HPDE6-E6E7 (cell line): ENCODE results near the gene MED16.

Source experiments
- DNase-seq: peaks from one replicate; pipeline ENCODE4 v3.0.0; 2011; ENCODE audit warnings: missing footprints; ENCODE audit errors: extremely low spot score

Gene MED16

GRCh38 chr19:928471-929202 is 35.6 kb upstream of the MED16 start:
- no peak for DNase-seq

- no peak for DNase-seq
Measured at GRCh38 chr19:927780-928401, 34.9 kb upstream of the MED16 start.

- no peak for DNase-seq
Measured at GRCh38 chr19:927351-927779, 34.4 kb upstream of the MED16 start.

DNA sequence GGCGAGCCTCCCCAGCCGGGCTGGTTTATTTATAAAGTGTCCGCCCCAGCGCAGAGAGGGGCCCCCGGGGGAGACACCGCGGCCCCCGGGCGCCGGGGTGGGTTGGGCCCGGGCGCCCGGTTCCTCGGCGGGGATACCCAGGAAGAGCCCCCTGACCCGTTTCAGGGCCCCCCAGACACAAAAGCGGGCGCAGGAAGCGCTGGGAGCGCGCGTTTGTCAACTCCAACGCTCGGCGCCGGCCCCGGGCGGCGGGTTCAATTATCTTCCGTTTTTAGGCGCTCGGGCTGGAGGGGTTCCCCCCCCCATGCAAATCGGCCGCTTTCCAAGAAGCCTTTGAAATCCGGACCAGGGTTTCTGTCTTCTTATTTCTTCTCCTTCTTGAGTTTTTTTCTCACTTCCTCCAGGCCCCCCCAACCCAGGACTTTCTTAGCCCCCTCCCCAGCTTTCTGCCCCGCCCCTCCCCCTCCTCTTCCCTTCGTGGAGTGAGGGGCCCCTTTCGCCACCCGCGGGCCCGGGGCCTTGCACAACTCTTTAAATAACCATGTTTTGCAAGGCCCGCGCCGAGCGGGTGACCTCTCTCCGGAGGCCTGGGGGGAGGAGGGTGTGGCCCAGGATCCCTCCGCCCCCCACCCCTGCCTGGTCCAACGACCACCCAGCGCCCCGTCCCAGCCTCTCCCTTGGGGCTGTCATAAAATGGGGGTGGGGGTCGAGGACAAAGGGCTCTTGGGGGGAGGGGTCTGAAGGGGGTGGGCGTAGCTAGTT is 33.8 kb upstream of the MED16 start:
- DNase-seq = no peak

DNA sequence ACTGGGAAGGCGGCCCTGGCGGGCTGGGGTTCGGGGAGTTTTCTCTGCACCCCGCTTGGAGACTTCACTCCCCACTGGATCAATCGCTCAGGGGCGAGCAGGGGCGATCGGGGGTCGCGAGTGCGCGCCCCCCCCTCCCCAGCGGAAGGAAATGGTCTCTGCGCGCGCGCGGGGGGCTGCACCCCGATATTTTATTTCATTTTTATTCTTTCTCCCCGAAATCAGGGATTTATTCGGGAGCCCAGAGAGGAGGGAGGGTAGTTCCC is 33.3 kb upstream of the MED16 start:
- no peak for DNase-seq

GRCh38 chr19:925526-926322 is 32.7 kb upstream of the MED16 start, which contains the start of gene ARID3A:
ARID3A (plus strand) TSS chr19:926035; CDS start chr19:929529, 3,494 bp downstream.
- DNase-seq = peak; percentile 69

GRCh38 chr19:925087-925525 is 32.1 kb upstream of the MED16 start:
- no peak for DNase-seq

GRCh38 chr19:924553-925086 is 31.6 kb upstream of the MED16 start:
- no peak for DNase-seq

DNA sequence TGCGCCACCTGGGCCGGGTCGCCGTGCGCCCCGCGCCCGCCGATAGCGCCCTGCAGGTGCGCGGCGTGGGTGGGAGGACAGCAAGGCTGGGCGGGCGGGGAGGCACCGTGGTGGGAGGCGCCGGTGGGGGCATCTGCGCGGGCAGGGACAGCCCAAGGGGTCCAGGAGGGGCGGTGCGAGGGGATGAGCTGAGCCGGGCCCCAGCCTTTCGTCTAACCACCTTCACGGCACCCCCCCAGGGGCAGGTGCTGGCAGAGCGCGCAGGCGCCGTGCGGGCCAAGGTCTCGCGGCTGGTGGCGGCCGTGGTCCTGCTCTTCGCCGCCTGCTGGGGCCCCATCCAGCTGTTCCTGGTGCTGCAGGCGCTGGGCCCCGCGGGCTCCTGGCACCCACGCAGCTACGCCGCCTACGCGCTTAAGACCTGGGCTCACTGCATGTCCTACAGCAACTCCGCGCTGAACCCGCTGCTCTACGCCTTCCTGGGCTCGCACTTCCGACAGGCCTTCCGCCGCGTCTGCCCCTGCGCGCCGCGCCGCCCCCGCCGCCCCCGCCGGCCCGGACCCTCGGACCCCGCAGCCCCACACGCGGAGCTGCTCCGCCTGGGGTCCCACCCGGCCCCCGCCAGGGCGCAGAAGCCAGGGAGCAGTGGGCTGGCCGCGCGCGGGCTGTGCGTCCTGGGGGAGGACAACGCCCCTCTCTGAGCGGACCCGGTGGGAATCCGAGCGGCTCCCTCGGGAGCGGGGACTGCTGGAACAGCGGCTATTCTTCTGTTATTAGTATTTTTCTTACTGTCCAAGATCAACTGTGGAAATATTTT is 27.3 kb upstream of the MED16 start:
- no peak for DNase-seq

GRCh38 chr19:919199-920050 is 26.4 kb upstream of the MED16 start:
- no peak for DNase-seq

DNA sequence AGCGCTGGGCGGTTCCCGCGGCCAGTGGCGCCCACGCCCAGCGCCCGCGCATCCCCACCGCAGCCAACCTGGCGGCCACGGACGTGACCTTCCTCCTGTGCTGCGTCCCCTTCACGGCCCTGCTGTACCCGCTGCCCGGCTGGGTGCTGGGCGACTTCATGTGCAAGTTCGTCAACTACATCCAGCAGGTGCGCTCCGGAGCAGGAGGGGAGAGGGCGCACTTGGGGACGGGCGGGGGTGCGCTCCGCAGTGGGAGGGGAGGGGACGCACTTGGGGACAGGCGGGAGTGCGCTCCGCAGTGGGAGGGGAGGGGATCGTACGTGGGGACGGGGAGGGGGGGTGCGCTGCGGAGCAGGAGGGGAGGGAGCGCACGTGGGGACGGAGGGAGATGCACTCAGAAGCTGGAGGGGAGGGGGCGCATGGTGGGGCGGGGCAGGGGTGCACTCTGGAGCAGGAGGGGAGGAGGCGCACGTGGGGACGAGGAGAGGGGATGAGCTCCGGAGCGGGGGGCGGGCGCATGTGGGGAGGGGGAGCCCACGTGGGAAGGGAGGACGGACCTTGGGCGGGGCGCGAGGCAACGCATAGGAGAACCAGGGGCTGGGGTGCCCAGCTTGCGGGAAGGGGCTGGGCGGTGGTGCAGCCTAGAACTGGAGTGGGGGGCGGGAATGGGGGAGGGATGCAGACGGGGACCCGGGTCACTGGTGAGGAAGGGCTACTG is 25.7 kb upstream of the MED16 start:
- no peak for DNase-seq

DNA sequence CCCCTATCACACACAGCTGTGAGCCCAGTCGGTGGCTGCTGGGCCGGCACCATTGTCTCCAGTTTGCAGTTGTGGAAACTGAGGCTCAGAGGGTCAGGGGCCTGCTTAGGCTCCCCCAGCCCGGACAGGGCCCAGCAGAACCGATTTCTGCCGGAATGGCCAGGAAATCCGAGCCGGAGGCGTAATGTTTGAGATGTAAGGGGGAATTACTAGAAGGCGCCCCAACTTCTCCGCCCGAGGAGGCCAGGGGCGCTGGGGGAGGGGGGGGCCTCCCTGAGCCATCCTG is 25.1 kb upstream of the MED16 start:
- DNase-seq = no peak

DNA sequence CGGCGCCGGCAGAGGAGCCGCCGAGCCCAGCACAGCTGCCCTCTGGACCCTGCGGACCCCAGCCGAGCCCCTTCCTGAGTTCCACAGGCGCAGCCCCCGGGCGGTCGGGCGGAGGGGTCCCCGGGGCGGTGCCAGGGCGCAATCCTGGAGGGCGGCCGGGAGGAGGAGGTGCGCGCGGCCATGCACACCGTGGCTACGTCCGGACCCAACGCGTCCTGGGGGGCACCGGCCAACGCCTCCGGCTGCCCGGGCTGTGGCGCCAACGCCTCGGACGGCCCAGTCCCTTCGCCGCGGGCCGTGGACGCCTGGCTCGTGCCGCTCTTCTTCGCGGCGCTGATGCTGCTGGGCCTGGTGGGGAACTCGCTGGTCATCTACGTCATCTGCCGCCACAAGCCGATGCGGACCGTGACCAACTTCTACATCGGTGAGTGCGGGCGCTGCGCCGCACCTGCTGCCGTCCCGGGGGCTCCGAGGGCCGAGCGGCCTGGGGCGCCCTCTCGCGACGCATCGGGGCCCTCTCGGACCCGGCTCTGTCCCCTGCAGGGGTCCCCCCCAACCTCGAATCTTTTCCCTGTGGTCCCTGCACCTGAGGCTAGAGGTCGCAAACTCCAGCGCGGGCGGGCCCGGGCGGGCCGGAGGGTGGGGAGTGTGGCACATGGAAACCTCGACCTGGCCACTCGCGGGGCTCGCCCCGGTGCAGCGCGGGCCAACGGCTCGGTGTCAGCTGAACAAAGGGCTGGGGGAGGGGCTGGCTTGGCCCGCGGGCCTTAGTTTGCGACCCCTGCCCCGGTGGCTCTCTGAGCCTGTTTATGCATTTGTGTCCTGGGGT is 24.6 kb upstream of the MED16 start, which contains the start of gene KISS1R:
Gene KISS1R (plus strand): TSS at position 11 of the 829 bp plus-strand sequence. CDS start 170 bp downstream, at position 181.
- no peak for DNase-seq

DNA sequence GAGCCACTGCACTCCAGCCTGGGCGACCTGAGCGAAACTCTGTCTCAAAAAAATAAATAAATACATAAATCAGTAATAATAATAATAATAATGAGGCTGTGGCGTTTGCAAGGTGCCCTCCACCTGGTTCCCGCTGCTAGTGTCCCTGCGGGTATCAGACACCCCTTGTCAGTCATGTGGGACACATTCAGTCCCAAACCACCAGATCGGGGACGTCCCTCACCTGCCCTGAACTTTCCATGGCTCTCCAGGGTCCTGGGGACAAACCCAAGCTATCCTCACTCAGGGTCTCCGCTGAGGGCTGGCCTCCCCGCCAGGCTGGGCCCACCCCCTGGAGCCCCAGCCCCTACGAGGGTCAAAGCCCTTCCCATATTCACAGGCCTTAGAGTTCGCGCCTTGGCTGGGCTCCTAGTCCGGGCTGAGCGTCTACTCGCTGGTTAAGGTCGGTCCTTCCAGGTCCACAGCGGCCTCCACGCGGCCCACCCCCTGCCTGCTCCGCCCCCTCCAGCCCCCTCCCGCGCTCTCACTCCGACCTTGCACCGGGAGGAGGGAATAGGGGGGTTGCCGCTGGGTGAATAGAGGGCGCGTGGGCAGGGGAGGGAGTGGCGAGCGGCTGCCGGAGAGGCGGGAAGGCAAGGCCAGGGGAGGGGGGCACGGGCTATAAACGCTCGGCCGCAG is 23.8 kb upstream of the MED16 start:
- no peak for DNase-seq

GRCh38 chr19:913080-913748 is 20.2 kb upstream of the MED16 start, which contains the start of gene R3HDM4:
R3HDM4 (minus strand) TSS chr19:913219; CDS start chr19:913157, 62 bp downstream.
- peak; percentile 63 for DNase-seq

GRCh38 chr19:912181-913079 is 19.4 kb upstream of the MED16 start:
- DNase-seq = no peak
